GM12878 (cell line): ENCODE results near the gene DPP6.

ENCODE experiments used
- CEBPB ChIP-seq, 2 experiments: fragments of 150-350 bp in 1 of 2; IDR thresholded peaks; 2 replicates each; pipeline ENCODE4 v1.6.1; 2012 to 2014; ENCODE audit warnings: low read depth in 2 of 2, low read length in 2 of 2, borderline replicate concordance in 1 of 2, inconsistent platforms in 1 of 2
- CTCF ChIP-seq, 3 experiments: IDR thresholded peaks in 2 of 3; conservative IDR thresholded peaks in 1 of 3; 2 replicates each; pipeline ENCODE4 v1.5.1; 2011; ENCODE audit warnings: low read depth in 3 of 3, low read length in 3 of 3, mild to moderate bottlenecking in 3 of 3, control low read depth in 2 of 3, moderate library complexity in 2 of 3, inconsistent platforms in 1 of 3, mixed read lengths in 1 of 3; ENCODE audit not compliant: control insufficient read depth in 2 of 3, insufficient read depth in 1 of 3; ENCODE audit errors: extremely low read depth in 1 of 3
- DPF2 ChIP-seq: fragments of 450-650 bp; IDR thresholded peaks from 2 replicates; pipeline ENCODE4 v1.6.1; 2017; ENCODE audit warnings: mild to moderate bottlenecking
- FOS ChIP-seq: IDR thresholded peaks from 3 replicates; pipeline ENCODE4 v1.6.1; 2011; ENCODE audit warnings: borderline replicate concordance; ENCODE audit not compliant: insufficient read length; ENCODE audit errors: extremely low read depth
- MAX ChIP-seq: IDR thresholded peaks from 2 replicates; pipeline ENCODE4 v1.6.1; 2012; ENCODE audit warnings: low read depth, low read length, improper control_type of control experiment
- PML ChIP-seq: IDR thresholded peaks from 2 replicates; pipeline ENCODE4 v1.6.1; 2012; ENCODE audit warnings: low read length, inconsistent platforms
- POLR2A ChIP-seq: IDR thresholded peaks from 2 replicates; pipeline ENCODE4 v1.6.1; 2011; ENCODE audit warnings: low read depth, mild to moderate bottlenecking, low read length
- RAD21 ChIP-seq: IDR thresholded peaks from 2 replicates; pipeline ENCODE4 v1.6.1; 2011; ENCODE audit warnings: mild to moderate bottlenecking, low read depth, low read length, moderate library complexity; ENCODE audit not compliant: insufficient read depth
- SREBF2 ChIP-seq: IDR thresholded peaks from 2 replicates; pipeline ENCODE4 v1.6.1; 2012; ENCODE audit warnings: mild to moderate bottlenecking, low read length
- STAT3 ChIP-seq: IDR thresholded peaks from 2 replicates; pipeline ENCODE4 v1.6.1; 2011; ENCODE audit warnings: low read depth, low read length, improper control_type of control experiment

GRCh38 chr7:154553711-154554265, 501.6 kb downstream of the DPP6 start:
- TF ChIP-seq CTCF (IDR thresholded peaks at IDR 0.05 in 2 of 3, conservative IDR thresholded peaks at IDR 0.05 in 1 of 3; ENCODE audit: control insufficient read depth in 2 of 3, extremely low read depth in 1 of 3, insufficient read depth in 1 of 3, low read depth in 3 of 3, low read length in 3 of 3): no peak
- TF ChIP-seq POLR2A: no peak
- TF ChIP-seq STAT3: no peak
- no peak for TF ChIP-seq CEBPB (IDR thresholded peaks at IDR 0.05; ENCODE audit: borderline replicate concordance in 1 of 2, low read depth in 2 of 2, low read length in 2 of 2)
- TF ChIP-seq MAX: no peak
- TF ChIP-seq RAD21: no peak
- no peak for TF ChIP-seq DPF2
- no peak for TF ChIP-seq PML
- TF ChIP-seq FOS: no peak
- TF ChIP-seq SREBF2: no peak
